ENCODE results near the gene GDF10.
A peak's percentile ranks its signal among the peaks of the same experiment; 100 is the strongest.

GDF10 gene, protein sequence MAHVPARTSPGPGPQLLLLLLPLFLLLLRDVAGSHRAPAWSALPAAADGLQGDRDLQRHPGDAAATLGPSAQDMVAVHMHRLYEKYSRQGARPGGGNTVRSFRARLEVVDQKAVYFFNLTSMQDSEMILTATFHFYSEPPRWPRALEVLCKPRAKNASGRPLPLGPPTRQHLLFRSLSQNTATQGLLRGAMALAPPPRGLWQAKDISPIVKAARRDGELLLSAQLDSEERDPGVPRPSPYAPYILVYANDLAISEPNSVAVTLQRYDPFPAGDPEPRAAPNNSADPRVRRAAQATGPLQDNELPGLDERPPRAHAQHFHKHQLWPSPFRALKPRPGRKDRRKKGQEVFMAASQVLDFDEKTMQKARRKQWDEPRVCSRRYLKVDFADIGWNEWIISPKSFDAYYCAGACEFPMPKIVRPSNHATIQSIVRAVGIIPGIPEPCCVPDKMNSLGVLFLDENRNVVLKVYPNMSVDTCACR

GRCh38 chr10:47299611-47300428 is at the start of gene GDF10:
GDF10 (plus strand) TSS chr10:47300197; CDS start chr10:47300652, 455 bp downstream.
- DNase-seq (ENCODE audit: low read depth in 1 of 2, low spot score in 1 of 2): no peak

DNA sequence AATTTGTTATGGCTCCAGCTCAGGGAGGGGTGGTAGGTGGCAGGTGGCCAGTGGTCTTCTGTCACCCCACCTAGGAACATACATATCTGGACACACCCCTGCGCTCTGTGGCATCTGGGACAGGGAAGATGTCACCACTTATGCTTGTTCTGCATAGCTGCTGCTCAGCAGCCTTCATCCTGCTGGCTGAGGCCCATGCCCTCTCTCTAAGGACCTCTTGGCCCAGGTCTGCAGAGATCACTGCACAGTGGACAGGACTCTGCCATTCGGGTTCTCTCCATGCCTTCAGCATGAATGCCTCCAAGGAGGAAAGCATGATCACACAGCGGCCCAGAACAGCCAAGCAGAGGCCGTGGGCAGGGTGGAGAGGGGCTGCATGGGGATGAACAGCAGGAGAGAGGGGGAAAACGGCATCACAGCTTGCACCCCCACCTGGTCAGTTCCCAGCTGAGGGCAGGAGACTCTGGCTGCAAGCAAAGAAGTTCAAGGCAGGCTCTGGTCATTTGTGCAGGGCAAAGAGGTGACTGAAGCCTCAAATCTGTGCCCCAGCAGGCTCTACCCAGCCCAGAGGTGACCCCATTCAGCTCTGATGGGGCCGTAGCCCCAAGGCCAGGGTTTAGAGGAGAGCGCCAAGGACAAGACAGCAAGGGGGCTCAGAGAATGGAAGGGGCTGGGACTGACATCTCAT is 47.8 kb upstream of the GDF10 start:
- DNase-seq (ENCODE audit: low read depth in 1 of 2, low spot score in 1 of 2): no peak

- DNase-seq (ENCODE audit: low read depth in 1 of 2, low spot score in 1 of 2): no peak
Measured at GRCh38 chr10:47253030-47253637, 46.9 kb upstream of the GDF10 start.

GRCh38 chr10:47253651-47254375 is 46.2 kb upstream of the GDF10 start:
- no peak for DNase-seq (ENCODE audit: low read depth in 1 of 2, low spot score in 1 of 2)

GRCh38 chr10:47254611-47255010 is 45.4 kb upstream of the GDF10 start:
- DNase-seq (ENCODE audit: low read depth in 1 of 2, low spot score in 1 of 2): no peak

GRCh38 chr10:47255033-47255813 is 44.8 kb upstream of the GDF10 start:
- no peak for DNase-seq (ENCODE audit: low read depth in 1 of 2, low spot score in 1 of 2)

DNA sequence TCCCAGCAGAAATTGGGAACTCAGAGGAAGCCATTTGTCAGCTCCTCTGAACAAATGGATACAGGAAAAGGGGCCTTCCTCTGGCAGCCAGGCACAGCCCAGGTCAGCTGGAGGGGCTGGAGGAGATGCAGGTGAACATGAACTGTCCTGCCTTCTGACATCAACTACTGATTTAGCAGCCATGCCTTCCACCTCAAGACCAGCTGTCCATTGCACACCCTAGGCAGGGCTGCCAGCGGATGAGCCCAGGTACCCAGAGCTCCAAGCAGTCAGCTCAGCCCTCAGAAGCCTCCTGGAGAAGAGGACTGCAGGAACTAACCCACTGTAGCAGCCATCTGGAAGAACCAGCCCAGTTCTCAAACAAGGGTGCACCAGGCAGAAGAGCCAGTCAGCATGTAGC is 44.1 kb upstream of the GDF10 start:
- no peak for DNase-seq (ENCODE audit: low read depth in 1 of 2, low spot score in 1 of 2)

DNA sequence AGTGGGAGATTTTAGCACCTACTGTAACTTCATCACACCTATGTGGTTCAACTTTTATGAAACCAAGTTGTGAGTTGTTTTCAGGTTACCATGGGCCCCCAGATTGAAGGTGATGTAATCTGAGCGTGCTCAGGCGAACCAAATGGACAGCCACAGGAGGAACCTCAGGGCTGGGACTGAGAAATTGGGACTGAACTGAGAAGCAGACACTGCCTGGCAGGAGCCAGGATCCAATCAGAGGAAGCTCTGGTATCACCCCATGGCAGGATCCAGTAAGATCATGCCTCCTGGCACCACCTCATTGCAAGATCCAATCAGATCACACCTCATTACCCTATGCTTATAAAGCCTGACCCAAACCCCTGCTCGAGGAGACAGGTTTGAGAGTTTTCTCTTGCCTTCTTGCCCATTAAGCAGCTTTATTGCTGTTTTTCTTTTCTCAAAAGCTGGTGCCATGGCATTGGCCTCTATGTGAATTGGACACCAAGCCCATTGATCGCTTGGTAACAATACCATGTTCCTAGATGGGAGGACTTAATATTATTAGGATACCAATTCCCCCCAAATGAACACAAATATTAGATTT is 43.2 kb upstream of the GDF10 start:
- DNase-seq (ENCODE audit: low read depth in 1 of 2, low spot score in 1 of 2): no peak

GRCh38 chr10:47257396-47258120 is 42.4 kb upstream of the GDF10 start:
- no peak for DNase-seq (ENCODE audit: low read depth in 1 of 2, low spot score in 1 of 2)

DNA sequence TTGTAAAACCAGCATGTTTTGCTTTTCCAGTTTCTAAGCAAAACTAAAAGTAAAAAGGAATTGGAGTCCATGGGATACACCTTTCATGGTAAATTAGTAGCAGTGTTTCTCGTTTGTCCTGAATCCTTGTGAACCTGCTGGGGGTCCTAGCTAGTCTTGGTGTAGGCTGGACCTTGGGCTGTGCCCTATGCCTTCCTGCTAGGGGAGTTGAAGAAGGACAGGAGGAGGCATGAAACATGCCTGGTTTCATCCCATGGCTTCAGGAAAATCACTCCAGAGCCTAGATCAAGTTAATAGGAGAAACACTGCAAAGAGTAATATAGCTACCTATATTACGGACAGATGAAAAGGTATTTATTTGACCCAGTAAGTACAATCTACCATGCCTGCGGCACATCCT is 41.1 kb upstream of the GDF10 start:
- DNase-seq (ENCODE audit: low read depth in 1 of 2, low spot score in 1 of 2): no peak

DNA sequence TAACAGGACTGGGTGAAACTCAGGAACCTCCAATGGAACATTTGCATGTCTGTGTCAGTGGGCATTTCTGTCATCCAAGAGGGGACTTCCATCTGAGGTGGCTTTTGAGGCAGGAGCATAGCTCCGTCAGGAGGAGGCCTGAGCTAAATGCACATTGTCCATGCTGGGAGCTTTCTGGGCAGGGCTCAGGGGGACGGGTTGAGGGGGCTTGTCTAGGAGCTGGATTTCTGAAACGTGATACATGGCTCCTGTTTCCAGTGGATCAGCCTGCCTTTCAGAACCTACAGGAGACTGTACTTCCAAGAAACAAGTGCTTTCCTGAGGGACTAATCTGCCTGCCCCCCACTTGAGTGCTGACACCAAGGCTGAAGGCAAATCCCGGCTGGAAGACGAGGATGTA is 40.5 kb upstream of the GDF10 start:
- DNase-seq (ENCODE audit: low read depth in 1 of 2, low spot score in 1 of 2): no peak

DNA sequence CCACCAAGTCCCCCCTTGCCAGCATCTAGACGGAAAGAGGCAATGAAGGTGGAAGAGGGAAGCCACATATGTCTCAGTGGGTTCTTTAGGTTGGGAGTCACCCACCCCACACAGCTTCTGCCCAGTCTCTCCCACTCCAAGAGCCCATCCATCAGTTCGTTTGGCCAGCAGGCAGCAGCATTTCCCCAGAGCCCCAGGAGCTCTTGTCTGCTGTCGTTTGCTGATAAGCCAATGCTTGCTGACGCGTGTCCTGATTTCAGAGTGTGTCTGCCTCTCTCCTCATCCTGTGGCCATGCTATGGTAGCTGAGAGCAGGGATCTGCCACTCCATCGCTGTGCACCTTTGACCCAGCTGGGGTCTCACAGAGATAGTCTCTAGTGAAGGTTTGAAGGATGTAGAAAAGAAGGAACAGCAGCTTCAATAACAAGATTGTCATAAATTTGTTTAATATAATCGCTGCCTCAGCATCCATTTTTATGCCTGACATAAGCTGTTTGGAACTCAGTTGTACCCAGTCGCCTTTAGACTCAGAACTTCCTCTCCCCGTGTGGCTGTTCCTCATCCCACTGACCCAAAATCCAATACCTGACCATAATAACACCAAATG is 39.4 kb upstream of the GDF10 start:
- no peak for DNase-seq (ENCODE audit: low read depth in 1 of 2, low spot score in 1 of 2)

DNA sequence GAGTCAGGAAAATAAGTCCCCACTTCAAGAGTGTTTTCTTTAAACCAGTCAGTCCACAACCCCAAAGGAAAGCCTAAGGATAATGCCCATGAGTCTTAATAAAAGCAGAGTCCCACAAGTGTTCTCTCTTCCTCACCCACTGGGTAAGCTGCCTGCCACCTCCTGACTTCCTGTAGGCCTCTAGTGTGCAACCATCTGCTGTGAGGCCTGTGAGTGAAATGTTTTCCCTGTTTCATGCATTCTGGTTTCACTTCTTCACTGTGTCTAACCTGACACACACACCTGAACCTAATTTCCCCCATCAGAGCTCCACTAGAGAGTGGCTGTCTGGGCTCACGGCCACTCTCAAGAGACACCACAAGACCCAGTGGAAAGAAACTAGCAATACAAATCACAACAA is 38.9 kb upstream of the GDF10 start:
- DNase-seq (ENCODE audit: low read depth in 1 of 2, low spot score in 1 of 2): no peak

- DNase-seq (ENCODE audit: low read depth in 1 of 2, low spot score in 1 of 2): no peak
Measured at GRCh38 chr10:47261556-47261955, 38.4 kb upstream of the GDF10 start.

DNA sequence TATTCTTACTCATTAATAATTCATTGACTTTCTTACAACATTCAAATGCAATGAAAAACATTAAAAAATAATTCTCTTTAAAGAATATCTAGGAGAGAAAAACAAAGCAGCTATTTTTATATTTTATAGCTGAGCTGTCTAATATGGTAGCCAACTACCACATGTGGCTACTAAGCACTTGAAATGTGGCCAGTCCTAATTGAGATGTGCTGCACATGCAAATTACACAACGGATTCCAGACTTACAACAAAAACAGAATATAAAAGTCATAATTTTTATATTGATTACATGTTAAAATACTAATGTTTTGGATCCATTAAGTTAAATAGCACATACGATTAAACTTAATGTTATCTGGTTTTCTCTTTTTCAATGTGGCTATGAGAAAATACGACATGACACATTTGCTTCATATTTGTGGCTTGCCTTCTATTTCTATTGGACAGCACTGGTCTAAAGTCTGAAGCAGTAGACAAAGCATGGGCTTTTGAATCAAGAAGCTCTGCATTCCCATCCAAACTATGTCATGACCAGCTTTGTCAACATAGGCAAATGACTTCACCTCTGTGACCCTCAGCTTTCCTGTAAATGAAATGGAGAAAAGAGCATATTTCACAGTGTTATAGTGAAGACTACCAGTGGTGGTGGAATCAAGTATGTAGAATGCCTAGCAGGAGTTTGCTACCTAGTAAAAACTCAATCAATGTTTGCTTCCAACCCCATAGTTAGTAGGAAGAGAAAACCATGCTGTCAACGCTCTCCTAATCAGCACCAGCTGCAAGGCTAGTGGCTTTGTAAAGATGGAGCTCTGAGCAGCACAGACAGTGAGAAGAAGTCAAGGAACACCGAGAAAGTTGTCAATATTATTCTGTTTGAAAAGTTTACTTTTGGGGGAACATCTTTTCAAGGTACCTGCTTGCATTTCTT is 37.1 kb upstream of the GDF10 start:
- no peak for DNase-seq (ENCODE audit: low read depth in 1 of 2, low spot score in 1 of 2)

DNA sequence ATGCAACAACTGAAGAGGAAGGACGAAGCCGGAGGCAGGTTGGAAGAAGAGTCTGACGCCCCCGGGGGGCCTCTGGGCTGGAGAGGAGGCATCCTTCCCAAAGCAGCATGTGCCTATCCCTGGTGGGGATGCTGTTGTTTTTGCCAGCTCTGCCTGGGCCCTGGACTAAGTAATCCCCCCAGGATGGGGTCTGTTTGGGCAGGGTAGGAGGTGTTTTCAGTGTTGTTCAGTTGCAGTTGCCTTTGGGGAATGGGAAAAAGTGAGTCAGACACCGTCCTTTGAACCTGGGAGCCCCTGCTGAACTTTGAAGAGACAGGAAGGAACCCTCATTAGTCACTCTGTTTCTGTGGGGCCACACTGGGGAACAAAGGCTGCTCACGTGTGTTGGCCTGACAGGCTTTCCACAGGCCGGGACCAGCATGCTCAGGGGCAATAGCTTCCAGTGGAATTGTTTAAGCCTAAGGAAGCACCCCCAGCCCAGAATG is 35.2 kb upstream of the GDF10 start:
- peak in 1 of 2 donors; percentile 27 for DNase-seq (ENCODE audit: low read depth in 1 of 2, low spot score in 1 of 2)

GRCh38 chr10:47266602-47267001 is 33.4 kb upstream of the GDF10 start:
- no peak for DNase-seq (ENCODE audit: low read depth in 1 of 2, low spot score in 1 of 2)

All from activated T-helper 1 cell treated with anti-CD3 and anti-CD28 coated beads, Interleukin-2, amount 50 U/mL, for 16 hours (primary cell).